ENCODE results near the gene M1AP. TPM values are rescaled to one million over a fixed set of nuclear protein-coding genes. Genes with fewer than 3 reads are reported as not detected.
"Not testable (repeated sequence)": the region's sequence is repeated elsewhere in the genome, so short reads cannot be mapped to it uniquely, and the experiment has no call there.

M1AP gene
- total RNA-seq, 2 donors from 2014 or later: 0.60 TPM; not detected in 1

DNA sequence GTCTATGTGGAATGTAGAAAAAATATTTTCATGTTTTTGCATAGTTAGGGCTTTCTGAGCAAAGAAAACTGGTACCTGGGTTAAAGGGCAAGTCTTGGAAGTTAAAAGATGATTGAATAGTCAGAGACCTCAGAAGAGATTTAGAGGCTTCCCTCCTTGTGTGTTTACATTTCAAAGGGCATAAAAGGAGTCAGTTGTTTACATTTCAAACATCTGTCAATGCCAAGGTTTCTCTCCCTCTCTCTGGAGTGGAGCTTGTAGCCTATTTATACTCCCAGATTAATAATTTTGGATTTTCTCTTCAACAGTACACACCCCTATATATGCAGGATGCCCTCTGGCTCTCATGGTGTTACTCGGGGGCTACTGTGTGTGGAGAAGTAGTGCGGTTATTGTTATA is 8.6 kb downstream of the M1AP start:
- no peak for DNase-seq
- H3K27me3 Mint-ChIP-seq: peaks cover 43% of the 10 kb centered on the region
- H3K27ac Mint-ChIP-seq: no peak overlapping the region
- H3K36me3 Mint-ChIP-seq (ENCODE audit: low read depth): no peaks in the 10 kb centered on the region
- H3K4me1 Mint-ChIP-seq: no peaks in the 10 kb centered on the region
- H3K9me3 ChIP-seq (ENCODE audit: control insufficient read depth, low read length, poor library complexity, severe bottlenecking): no peaks in the 10 kb centered on the region
- no peak for ATAC-seq
- H3K4me3 Mint-ChIP-seq: no peak overlapping the region

DNA sequence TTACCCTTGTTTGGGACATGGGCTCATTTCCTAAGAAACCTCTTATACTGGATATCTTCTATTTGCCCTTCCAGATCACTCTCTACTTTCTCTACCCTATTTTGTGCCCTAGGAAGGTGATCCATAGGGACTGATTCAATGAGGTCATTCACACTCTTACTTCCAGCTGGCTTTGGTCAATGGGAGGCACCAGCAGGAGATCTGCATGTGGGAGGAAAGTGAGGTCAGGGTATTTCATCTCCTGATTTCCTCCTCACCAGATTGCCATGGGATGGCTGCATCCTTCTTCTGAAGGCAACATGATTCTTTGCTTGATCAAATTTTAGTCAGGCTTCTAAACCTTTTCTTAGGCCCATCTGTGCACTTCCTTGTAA is 15.2 kb downstream of the M1AP start:
- ATAC-seq (no peak), DNase-seq (no peak)
- Mint-ChIP-seq H3K4me1 (no peaks in the 10 kb centered on the region), H3K27me3 (peaks cover 22% of the 10 kb centered on the region), H3K4me3 (no peak overlapping the region), H3K27ac (no peak overlapping the region), H3K36me3 (ENCODE audit: low read depth) (peaks cover 2% of the 10 kb centered on the region)
- H3K9me3 ChIP-seq (ENCODE audit: control insufficient read depth, low read length, poor library complexity, severe bottlenecking): no peaks in the 10 kb centered on the region

DNA sequence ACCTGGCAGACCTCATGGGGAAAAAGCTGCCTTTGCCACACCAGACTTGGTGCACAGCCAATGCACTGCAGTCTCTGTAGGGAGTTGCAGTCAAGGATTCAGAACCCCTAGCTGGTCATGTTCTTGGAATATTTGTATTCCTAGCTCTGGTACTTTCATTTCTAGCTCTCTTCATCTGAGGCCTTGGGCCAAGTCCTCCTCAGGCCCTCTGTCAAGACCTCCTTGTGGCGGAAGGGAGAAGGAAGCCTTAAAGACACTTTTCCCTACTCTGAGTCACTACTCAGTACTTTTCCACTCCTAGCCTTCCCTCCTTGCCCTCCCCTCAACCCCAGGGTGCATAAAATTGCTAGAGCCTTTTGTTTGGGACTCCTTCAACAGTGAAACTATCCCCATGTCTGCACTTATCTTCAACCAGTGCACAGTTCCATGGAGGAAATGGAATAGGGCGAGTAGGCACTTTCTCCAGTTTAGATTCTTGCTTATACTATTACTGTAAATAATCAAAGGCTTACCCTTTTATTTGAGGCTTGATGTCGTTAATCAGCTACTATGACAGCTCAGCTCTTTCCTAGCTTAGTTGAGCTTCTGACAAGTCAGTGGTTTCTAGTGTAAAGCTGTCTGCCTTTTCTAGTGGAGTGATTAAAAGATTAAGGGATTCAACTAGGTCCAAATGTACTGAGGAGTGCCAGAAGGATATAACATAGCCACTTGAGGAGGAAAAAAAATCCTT is 15.8 kb downstream of the M1AP start:
- Mint-ChIP-seq H3K27me3 (peaks cover 22% of the 10 kb centered on the region), H3K4me1 (no peaks in the 10 kb centered on the region), H3K36me3 (ENCODE audit: low read depth) (peaks cover 2% of the 10 kb centered on the region), H3K27ac (no peak overlapping the region), H3K4me3 (no peak overlapping the region)
- DNase-seq (no peak), ATAC-seq (no peak)
- H3K9me3 ChIP-seq (ENCODE audit: control insufficient read depth, low read length, poor library complexity, severe bottlenecking): no peaks in the 10 kb centered on the region

DNA sequence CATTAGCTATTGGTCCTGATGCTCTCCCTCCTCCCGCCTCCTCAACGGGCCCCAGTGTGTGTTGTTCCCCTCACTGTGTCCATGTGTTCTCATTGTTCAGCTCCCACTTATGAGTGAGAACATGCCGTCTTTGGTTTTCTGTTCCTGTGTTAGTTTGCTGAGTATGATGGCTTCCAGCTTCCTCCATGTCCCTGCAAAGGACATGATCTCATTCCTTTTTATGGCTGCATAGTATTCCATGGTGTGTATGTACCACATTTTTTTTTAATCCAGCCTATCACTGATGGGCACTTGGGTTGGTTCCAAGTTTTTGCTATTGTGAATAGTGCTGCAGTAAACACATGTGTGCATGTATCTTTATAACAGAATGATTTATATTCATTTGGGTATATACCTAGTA is 17.7 kb downstream of the M1AP start:
- H3K4me1 Mint-ChIP-seq; H3K27me3 Mint-ChIP-seq; DNase-seq; H3K27ac Mint-ChIP-seq; H3K4me3 Mint-ChIP-seq; H3K36me3 Mint-ChIP-seq (ENCODE audit: low read depth); H3K9me3 ChIP-seq (ENCODE audit: control insufficient read depth, low read length, poor library complexity, severe bottlenecking); ATAC-seq: not testable (repeated sequence)

DNA sequence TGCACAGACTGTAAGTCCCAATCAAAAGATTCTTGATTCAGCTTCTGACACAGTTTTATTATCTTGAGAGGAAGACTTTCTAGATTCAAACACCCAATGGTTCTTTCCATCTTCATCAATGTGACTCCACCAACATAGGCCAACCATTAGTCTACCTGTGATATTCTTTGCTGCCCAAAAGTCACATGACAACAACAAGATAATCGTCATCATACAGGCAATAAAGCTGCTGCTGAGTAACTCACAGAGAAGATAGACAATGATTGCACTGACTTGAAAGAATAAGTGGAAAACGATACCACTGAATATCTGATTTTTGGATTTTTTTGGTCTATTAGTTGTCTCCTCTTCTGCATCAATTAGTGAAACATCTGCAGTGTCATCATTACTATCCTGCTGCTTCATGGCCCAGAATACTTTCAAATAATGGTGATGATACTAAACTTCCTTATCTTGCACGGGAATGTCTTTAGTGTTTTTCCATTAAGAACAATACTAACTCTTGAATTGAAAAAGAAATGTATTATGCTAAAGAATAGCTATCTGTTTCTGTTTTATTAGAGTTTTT is 19.5 kb downstream of the M1AP start:
- Mint-ChIP-seq H3K4me1 (no peaks in the 10 kb centered on the region), H3K27me3 (peaks cover 7% of the 10 kb centered on the region), H3K27ac (no peak overlapping the region), H3K4me3 (no peak overlapping the region), H3K36me3 (ENCODE audit: low read depth) (peaks cover 2% of the 10 kb centered on the region)
- no peak for DNase-seq
- ATAC-seq: no peak
- H3K9me3 ChIP-seq (ENCODE audit: control insufficient read depth, low read length, poor library complexity, severe bottlenecking): no peaks in the 10 kb centered on the region

DNA sequence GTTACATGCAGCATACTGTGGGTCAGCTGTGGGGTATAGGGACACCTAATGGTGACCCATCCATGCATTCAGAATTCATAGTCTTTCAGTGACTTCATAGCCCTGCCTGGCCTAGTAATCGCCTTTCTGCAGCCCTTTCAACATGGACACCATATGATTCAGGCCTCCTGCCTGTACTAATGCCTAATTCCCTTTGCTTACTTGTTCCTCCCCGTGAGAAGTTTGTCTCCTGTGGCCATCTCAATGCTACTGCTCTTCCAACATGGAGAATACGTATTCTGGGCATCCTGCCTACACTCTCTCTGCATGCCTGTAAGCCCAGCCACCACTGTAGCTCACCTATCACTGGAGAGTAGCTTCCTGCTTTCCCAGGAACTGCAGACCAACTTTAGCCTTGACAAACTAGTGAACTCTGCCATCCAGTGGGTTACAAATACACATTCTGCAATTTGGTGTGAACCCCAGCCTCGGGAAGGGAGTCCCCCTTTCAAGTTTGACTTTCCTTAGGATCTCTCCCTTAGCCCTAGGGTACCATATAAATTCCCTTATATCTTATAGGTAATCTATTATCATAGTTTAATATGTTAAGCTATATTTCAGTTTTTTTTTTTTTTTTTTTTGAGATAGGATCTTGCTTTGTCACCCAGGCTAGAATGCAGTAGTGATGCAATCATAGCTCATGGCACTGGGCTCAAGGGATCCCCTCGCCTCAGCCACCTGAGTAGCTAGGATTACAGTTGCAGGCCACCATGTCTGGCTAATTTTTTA is 22.3 kb downstream of the M1AP start:
- peaks cover 2% of the 10 kb centered on the region for H3K36me3 Mint-ChIP-seq (ENCODE audit: low read depth)
- H3K4me1 Mint-ChIP-seq: no peaks in the 10 kb centered on the region
- no peaks in the 10 kb centered on the region for H3K9me3 ChIP-seq (ENCODE audit: control insufficient read depth, low read length, poor library complexity, severe bottlenecking)
- H3K27ac Mint-ChIP-seq: no peak overlapping the region
- no peak overlapping the region for H3K4me3 Mint-ChIP-seq
- DNase-seq (no peak), ATAC-seq (no peak)
- H3K27me3 Mint-ChIP-seq: peaks cover 7% of the 10 kb centered on the region

DNA sequence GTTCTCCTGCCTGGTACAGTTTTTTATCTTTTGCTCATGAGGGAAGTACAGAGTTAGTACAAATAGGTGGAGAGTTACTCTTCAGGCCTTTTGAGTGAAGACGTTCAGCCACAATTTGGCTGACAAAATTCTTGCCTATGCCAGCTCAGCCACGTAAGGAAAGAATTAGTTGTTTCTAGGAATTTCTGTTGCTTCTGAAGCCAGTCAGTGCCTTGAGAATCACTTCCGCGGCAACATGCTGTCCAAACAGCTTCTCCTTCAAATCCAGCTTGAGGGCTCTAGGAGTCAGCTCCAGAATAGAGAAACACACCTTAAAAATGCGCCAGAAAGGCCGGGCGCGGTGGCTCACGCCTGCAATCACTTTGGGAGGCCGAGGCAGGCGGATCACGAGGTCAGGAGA is 27.5 kb downstream of the M1AP start:
- Mint-ChIP-seq H3K36me3 (ENCODE audit: low read depth) (peaks cover 4% of the 10 kb centered on the region), H3K4me3 (no peak overlapping the region), H3K27me3 (peaks cover 20% of the 10 kb centered on the region), H3K27ac (no peak overlapping the region), H3K4me1 (peaks cover 3% of the 10 kb centered on the region)
- H3K9me3 ChIP-seq (ENCODE audit: control insufficient read depth, low read length, poor library complexity, severe bottlenecking): no peaks in the 10 kb centered on the region
- ATAC-seq: no peak
- no peak for DNase-seq

DNA sequence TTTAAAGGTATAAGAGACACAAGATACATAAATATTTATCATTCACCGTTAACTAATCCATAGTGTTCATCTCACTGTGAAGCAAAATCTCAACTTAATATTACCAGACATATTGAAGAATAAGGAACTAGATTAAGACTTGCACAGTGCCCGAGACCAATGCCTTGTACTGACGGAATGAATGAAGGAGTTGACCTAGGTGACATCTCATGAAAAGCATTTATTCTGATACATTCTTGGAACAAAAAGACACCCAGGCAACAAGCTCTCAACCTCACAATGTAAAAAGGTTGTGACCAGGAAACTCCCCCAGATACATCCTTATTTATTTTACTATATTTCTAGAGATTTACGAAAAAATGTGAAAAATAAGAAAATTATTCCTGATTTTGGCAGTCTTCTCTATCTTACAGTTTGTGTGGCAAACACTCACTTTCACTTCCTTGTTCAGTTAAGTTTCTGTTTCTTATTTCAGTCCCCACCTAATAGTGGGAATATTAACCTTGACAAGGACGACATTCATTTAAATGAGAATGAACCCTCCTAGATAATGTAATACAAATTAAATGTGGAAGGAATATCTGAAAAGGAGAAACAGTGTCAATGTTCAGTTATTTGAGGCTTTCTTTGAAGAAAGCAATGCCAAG is 28.4 kb downstream of the M1AP start:
- ATAC-seq (no peak), DNase-seq (no peak)
- no peaks in the 10 kb centered on the region for H3K9me3 ChIP-seq (ENCODE audit: control insufficient read depth, low read length, poor library complexity, severe bottlenecking)
- peaks cover 3% of the 10 kb centered on the region for H3K4me1 Mint-ChIP-seq
- H3K27me3 Mint-ChIP-seq: peaks cover 29% of the 10 kb centered on the region
- no peak overlapping the region for H3K4me3 Mint-ChIP-seq
- H3K36me3 Mint-ChIP-seq (ENCODE audit: low read depth): peaks cover 4% of the 10 kb centered on the region
- H3K27ac Mint-ChIP-seq: no peak overlapping the region

DNA sequence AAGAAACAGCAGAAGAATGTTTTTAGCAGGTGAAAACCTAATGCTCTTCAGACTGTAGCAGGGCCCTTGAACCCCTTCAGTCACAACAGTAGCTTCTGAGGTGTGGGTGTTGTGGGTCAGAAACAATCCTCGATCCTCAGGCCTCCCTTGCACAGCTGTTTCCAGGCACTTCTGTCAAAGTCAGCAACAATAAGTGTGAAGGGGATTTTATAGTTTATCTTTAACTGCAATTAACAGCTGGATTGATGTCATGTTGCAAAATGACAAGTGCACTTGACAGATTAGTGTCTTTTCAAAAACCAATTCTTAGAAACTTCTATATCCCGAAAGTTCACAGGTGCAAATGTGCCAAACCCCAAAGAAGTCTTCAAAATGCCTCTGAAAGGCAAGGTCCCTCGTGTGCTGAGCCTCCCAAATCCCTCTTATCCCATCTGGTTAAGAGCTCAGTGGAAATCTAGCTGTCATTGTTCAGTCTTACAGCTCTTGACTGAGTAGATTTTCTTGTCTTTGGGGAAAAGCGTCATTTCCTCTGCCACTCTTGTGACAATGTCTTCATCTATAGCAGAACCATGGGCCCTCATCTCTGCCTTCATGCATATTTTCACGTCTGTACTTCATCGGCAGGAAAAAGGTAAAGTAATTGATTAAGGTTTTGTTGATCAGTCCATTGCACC is 29.6 kb downstream of the M1AP start:
- peaks cover 41% of the 10 kb centered on the region for H3K27me3 Mint-ChIP-seq
- H3K36me3 Mint-ChIP-seq (ENCODE audit: low read depth): peaks cover 4% of the 10 kb centered on the region
- ATAC-seq: no peak

DNA sequence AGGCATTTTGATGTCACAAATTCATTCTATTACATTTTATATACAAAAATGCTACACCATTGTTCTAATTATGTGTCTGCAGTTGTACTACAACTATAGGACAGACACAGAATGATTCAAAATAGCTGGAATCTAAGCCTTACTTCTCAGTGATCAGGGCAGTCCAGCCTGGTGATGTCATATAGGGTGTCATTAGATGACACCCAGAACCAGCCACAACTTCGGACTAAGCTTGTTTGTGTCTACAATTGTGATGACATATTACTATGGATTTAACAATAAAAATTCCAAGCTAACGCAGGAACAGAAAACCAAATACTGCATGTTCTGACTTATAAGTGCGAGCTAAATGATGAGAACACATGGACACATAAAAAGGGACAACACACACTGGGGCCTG is 31.0 kb downstream of the M1AP start:
- H3K27ac Mint-ChIP-seq: no peak overlapping the region
- H3K4me1 Mint-ChIP-seq: peaks cover 3% of the 10 kb centered on the region
- H3K9me3 ChIP-seq (ENCODE audit: control insufficient read depth, low read length, poor library complexity, severe bottlenecking): no peaks in the 10 kb centered on the region
- no peak for ATAC-seq
- peaks cover 53% of the 10 kb centered on the region for H3K27me3 Mint-ChIP-seq
- H3K4me3 Mint-ChIP-seq: no peak overlapping the region
- no peak for DNase-seq
- H3K36me3 Mint-ChIP-seq (ENCODE audit: low read depth): peaks cover 6% of the 10 kb centered on the region

More for the DNA sequence above, 29.6 kb downstream of the M1AP start:
- no peak for DNase-seq
- no peaks in the 10 kb centered on the region for H3K9me3 ChIP-seq (ENCODE audit: control insufficient read depth, low read length, poor library complexity, severe bottlenecking)
- H3K27ac Mint-ChIP-seq: no peak overlapping the region
- H3K4me3 Mint-ChIP-seq: no peak overlapping the region
- peaks cover 3% of the 10 kb centered on the region for H3K4me1 Mint-ChIP-seq

DNA sequence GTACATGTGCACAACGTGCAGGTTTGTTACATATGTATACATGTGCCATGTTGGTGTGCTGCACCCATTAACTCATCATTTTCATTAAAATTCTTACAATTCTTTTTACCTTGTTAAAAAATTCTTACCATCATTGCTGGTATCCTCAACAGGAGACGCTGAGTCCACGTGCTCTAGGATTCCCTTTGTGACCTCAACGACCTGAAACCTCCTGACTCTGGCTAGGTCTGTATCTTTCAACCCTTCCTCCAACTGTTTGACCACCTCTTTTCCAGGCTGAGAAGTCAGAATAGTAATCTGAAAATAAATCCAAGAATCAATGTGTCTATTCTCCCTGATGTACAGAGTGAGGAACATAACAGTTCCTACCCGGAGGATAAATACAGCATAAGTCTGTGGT is 41.2 kb downstream of the M1AP start:
- DNase-seq: no peak
- Mint-ChIP-seq H3K4me1 (peaks cover 5% of the 10 kb centered on the region), H3K27me3 (peaks cover 46% of the 10 kb centered on the region), H3K4me3 (no peak overlapping the region), H3K36me3 (ENCODE audit: low read depth) (peaks cover 2% of the 10 kb centered on the region), H3K27ac (no peak overlapping the region)
- H3K9me3 ChIP-seq (ENCODE audit: control insufficient read depth, low read length, poor library complexity, severe bottlenecking): no peaks in the 10 kb centered on the region
- ATAC-seq: no peak

DNA sequence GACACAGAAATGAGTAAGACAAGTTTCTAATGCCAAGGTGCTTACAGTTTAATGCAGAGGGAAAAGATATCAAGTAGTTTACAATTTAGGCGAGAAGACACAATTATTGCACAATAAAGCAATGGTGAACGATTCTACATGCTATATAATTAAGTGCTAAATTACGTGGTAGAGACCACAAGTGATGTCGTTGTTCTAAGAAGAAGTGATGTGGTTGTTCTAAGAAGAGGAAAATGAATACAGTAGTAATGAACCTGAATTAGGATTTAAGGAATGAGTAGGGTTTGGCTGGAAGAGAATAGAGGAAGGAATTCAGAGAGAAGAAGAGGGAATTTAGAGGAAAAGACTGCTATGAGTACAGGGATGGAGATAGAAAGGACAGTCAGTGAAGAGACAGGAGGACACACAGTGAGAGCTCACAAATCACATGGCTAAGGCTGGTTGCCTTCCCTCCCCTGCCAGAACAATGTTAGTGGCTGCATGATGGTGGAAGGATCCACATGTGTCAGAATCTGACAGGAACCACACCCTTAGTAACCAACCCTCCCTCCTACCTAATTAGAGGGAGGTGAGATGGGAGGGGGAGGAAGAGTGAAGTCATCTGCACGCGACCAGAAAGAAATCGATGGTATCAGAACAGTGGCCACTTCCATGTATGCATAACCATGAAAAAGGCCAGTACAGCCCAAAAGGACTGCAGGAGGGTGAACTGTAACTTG is 44.7 kb downstream of the M1AP start:
- Mint-ChIP-seq H3K36me3 (ENCODE audit: low read depth) (no peaks in the 10 kb centered on the region), H3K27me3 (peaks cover 30% of the 10 kb centered on the region), H3K27ac (no peak overlapping the region), H3K4me1 (peaks cover 5% of the 10 kb centered on the region), H3K4me3 (no peak overlapping the region)
- H3K9me3 ChIP-seq (ENCODE audit: control insufficient read depth, low read length, poor library complexity, severe bottlenecking): no peaks in the 10 kb centered on the region
- ATAC-seq (no peak), DNase-seq (no peak)
